HG03045 (cell line): ENCODE results near the gene MUC3A.
"Not testable (repeated sequence)": the region's sequence is repeated elsewhere in the genome, so short reads cannot be mapped to it uniquely, and the experiment has no call there.

Experiments used
- ATAC-seq: cut with Tn5 transposase; IDR thresholded peaks from one replicate; pipeline ENCODE4 v1.9.1; 2021; ENCODE audit warnings: mild to moderate bottlenecking, moderate library complexity; ENCODE audit not compliant: unreplicated experiment

MUC3A gene

DNA sequence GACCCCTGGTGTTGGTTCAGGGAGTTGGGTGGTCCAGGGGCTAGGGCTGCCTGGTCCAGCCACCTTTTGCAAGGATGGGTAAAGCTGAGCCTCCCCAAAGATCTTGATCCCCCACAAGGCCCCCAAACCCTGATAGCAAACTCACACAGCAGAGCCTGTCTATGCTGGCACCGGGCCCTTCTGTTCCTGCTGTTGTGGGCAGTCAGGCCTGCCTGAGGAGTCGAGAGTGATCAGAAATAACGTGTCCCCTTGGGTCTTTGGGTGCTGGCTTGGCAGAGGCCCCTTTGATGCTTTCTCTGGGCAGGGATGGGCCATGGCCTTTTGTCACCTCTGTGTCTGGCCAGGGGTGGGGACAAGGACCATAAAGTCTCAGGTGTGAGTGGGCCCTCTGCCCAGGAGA lies 19.3 kb downstream of the MUC3A start:
- no peak for ATAC-seq

DNA sequence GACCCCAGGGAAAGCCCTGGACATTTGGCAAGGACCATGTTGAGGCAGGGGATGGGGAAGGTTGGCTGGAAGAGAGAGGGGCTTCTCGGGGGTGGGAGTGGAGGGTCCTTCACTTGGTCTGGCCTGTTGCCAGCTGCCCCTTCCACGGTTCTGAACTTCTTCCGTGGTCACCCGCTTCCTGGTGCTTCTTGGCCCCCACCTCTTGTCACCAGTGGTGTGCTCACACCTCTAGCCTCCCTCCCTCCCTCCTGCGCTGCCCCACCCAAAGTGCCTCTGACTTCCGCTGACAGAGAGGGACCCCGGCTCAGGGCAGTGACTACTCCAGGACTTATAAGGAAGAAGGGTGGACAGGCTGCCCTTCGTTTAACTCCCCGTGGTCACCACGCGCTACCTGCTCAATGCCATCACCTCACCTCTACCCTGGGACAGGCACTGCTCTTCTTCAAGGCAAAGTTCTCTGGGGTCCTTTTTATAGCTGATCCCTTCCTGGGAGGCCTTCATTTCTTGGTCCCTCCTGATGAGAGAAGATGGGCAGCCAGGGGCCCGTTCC lies 19.8 kb downstream of the MUC3A start, which contains the start of gene MUC12:
Gene MUC12, plus strand, starts transcription at position 500 of the 550 bp plus-strand sequence. CDS start 58 bp downstream, outside the sequence.
- ATAC-seq: no peak

- no peak for ATAC-seq
These were observed 22.0 kb downstream of the MUC3A start for GRCh38 chr7:100971111-100972001.

- no peak for ATAC-seq
These were observed 22.6 kb downstream of the MUC3A start for GRCh38 chr7:100972002-100972347.

DNA sequence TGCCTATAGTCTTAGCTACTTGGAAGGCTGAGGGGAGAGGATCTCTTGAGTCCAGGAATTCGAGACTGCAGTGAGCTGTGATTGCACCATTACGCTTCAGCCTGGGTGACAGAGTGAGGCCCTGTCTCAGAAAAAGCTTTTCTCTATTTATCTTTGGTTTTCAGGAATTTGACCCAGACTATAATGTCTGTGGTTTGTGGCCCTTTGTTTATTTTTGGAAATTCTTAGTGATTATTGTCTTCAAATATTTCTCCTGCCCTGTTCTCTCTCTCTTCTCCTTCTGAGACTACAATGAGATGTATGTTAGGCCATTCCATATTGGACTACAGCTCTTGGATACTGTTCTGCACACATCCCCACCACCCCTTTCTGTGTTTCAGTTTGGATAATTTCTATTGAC lies 24.7 kb downstream of the MUC3A start:
- no peak for ATAC-seq

- no peak for ATAC-seq
These were observed 26.1 kb downstream of the MUC3A start for GRCh38 chr7:100975371-100975821.

DNA sequence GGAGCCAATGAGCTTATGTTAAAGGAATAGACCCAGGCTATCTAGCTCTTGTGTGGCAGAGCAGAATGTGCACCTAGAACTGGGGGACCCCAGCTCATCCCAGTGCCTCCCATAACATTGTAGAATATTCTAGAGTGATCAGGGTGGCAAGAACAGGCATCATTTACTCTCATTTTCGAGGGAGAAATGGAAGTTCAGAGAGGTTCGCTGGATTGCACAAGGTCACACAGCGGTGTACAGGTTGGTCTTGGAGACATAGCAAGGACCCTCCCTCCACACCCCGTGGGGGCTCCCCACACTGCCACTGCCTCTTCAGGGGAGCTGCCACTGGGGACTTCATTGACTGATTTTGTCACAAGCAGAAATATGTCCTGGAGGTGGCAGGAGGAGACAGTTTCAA lies 29.0 kb downstream of the MUC3A start:
- no peak for ATAC-seq

- ATAC-seq: no peak
These were observed 34.3 kb downstream of the MUC3A start for GRCh38 chr7:100983451-100984187.

- ATAC-seq: not testable (repeated sequence)
These were observed 35.0 kb downstream of the MUC3A start for GRCh38 chr7:100984241-100984918.

DNA sequence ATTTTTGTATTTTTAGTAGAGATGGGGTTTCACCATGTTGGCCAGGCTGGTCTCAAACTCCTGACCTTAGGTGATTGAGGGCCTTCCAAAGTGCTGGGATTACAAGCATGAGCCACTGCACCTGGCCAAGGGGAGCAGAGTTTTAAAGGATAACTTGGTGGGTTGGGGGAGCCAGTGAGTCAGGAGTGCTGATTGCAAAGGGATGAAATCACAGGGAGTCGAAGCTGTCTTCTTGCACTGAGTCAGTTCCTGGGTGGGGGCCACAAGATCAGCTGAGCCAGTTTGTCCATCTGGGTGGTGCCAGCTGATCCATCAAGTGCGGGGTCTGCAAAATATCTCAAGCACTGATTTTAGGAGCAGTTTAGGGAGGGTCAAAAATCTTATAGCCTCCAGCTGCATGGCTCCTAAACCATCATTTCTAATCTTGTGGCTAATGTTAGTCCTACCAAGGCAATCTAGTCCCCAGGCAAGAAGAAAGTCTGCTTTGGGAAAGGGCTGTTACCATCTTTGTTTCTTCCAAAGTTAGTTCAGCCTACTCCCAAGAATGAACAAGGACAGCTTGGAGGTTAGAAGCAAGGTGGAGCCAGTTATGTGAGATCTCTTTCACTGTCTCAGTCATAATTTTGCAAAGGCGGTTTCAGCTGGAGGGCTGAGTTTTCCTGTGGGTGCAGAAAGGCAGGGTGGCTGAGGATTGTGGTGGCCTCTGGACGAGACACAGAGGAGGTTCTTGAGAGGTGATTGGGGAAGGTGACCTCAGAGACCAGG lies 35.9 kb downstream of the MUC3A start:
- ATAC-seq: not testable (repeated sequence)

GRCh38 chr7:100991631-100992030 lies 42.3 kb downstream of the MUC3A start:
- ATAC-seq: no peak

GRCh38 chr7:100992280-100992679 lies 42.9 kb downstream of the MUC3A start:
- ATAC-seq: not testable (repeated sequence)

DNA sequence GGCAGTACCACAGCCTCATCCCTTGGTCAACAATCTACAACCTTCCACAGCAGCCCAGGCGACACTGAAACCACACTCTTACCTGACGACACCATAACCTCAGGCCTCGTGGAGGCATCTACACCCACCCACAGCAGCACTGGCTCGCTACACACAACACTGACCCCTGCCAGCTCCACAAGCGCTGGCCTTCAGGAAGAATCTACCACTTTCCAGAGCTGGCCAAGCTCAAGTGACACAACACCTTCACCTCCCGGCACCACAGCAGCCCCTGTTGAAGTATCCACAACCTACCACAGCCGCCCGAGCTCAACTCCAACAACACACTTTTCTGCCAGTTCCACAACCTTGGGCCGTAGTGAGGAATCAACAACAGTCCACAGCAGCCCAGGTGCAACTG lies 45.3 kb downstream of the MUC3A start:
- not testable (repeated sequence) for ATAC-seq

- ATAC-seq: not testable (repeated sequence)
These were observed 49.2 kb downstream of the MUC3A start for GRCh38 chr7:100998530-100998929.

DNA sequence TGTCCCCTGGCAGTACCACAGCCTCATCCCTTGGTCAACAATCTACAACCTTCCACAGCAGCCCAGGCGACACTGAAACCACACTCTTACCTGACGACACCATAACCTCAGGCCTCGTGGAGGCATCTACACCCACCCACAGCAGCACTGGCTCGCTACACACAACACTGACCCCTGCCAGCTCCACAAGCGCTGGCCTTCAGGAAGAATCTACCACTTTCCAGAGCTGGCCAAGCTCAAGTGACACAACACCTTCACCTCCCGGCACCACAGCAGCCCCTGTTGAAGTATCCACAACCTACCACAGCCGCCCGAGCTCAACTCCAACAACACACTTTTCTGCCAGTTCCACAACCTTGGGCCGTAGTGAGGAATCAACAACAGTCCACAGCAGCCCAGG lies 50.0 kb downstream of the MUC3A start:
- ATAC-seq: not testable (repeated sequence)

DNA sequence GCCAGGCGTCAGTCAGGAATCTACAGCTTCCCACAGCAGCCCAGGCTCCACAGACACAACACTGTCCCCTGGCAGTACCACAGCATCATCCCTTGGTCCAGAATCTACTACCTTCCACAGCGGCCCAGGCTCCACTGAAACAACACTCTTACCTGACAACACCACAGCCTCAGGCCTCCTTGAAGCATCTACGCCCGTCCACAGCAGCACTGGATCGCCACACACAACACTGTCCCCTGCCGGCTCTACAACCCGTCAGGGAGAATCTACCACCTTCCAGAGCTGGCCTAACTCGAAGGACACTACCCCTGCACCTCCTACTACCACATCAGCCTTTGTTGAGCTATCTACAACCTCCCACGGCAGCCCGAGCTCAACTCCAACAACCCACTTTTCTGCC lies 50.7 kb downstream of the MUC3A start:
- not testable (repeated sequence) for ATAC-seq

DNA sequence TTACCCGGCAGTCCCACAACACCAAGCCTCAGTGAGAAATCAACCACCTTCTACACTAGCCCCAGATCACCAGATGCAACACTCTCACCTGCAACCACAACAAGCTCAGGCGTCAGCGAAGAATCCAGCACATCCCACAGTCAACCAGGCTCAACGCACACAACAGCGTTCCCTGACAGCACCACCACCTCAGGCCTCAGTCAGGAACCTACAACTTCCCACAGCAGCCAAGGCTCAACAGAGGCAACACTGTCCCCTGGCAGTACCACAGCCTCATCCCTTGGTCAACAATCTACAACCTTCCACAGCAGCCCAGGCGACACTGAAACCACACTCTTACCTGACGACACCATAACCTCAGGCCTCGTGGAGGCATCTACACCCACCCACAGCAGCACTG lies 53.0 kb downstream of the MUC3A start:
- ATAC-seq: not testable (repeated sequence)

GRCh38 chr7:101007361-101007760 lies 58.0 kb downstream of the MUC3A start:
- not testable (repeated sequence) for ATAC-seq

DNA sequence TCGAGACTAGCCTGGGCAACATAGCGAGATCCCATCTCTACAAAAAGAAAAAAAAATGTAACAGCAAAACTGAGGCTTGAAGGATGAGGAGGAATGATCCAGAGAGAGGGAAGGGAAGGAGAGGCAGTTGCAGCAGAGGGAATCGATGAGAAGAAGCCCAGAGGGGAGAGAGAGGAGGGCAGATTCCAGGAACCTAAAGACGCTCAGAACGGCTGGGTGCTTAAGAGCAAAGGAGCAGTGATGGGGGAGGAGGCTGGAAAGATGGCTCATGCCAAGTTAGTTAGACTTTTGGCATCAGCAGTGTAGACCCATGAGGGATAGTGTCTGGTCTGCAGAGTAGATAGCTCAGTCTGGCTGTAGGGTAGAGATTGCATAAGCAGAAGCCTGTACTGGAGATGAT lies 60.3 kb downstream of the MUC3A start:
- no peak for ATAC-seq

GRCh38 chr7:101012931-101013330 lies 63.6 kb downstream of the MUC3A start:
- ATAC-seq: no peak
